Activated CD4-positive, alpha-beta T cell treated with anti-CD3 and anti-CD28 coated beads, Interleukin-2, Interleukin-4, amounts not matched to agents 100 ng/mL and 50 ng/mL, durations not matched to agents 16 hours and 8 hours (primary cell): ENCODE measurements around the gene KRT73.

Source experiments
- DNase-seq: peaks from one replicate; pipeline ENCODE4 v3.0.0-alpha.2; 2020; ENCODE audit warnings: low spot score

The KRT73 gene

GRCh38 chr12:52645120-52645761 is 26.9 kb upstream of the KRT73 start:
- DNase-seq = peak; percentile 16

- no peak for DNase-seq
These were observed 25.7 kb upstream of the KRT73 start for GRCh38 chr12:52644078-52644415.

GRCh38 chr12:52643233-52644077 is 25.1 kb upstream of the KRT73 start:
- no peak for DNase-seq

DNA sequence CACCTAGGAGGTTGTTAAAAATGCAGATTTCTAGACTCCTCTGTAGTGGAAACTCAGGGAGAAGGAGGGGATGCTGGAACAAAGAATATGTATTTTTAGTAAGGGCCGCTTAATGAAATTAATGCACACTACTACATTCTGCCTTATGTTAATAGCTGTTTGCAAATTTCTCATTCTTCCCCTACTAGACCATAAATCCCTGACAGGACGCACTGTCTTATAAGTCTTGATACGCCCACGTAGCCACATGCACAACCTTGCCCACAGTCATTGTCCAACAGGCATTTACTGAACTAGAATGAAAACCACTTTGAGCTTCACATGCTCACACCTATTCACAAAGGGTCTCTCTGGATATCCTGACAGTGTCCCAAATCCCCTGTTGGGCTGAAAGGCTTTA is 23.1 kb upstream of the KRT73 start:
- DNase-seq = no peak

DNA sequence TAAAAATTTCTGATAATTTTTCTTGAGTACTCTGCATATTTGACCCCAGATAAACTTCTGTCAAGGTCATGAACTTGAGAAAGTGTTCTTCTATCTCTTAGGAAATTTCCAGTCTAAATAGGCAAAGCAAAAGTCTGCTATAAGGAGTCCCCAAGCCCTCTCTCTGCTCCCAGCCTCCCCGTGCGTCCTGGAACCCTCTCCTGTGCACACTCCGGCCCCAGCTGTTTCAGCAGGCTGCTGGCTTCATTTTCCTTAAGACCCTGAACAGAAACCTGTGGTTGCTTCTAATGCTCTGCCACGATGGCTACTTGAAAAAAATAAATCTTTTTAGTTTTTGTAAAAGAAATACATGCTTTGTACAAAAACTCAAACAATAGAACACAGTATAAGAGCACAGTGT is 18.9 kb upstream of the KRT73 start:
- DNase-seq = no peak

DNA sequence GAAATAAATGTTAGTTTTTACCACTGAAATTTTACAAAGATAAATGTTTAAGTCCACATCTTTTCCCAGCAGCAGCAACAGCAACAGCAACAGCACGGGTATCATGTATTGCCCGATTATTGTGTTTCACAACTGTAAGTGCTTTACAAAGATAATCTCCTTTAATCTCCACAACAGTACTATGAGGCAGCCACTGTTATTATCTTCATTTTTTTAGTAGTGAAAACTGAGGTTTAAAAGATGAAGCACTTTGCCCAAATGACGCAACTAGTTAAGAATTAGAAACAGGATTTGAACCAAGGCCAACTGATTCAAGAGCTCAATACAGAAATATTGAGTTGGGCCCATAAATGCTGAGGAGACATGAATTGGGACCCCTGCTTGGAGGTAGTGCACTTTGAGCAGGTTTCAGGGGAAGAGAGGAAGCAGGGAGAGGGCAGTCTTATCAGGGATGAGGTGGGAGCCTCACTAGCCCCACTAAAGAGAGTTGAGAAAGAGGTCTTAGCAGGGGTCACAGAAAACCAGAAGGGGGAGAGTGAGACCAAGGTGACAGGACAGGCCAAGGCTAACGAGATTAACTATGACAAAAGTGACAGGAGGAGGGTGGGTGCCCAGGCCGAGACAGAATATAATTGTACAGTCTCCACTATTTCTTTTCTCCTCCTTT is 18.4 kb upstream of the KRT73 start:
- no peak for DNase-seq

- DNase-seq = no peak
These were observed 17.8 kb upstream of the KRT73 start for GRCh38 chr12:52636189-52636588.

DNA sequence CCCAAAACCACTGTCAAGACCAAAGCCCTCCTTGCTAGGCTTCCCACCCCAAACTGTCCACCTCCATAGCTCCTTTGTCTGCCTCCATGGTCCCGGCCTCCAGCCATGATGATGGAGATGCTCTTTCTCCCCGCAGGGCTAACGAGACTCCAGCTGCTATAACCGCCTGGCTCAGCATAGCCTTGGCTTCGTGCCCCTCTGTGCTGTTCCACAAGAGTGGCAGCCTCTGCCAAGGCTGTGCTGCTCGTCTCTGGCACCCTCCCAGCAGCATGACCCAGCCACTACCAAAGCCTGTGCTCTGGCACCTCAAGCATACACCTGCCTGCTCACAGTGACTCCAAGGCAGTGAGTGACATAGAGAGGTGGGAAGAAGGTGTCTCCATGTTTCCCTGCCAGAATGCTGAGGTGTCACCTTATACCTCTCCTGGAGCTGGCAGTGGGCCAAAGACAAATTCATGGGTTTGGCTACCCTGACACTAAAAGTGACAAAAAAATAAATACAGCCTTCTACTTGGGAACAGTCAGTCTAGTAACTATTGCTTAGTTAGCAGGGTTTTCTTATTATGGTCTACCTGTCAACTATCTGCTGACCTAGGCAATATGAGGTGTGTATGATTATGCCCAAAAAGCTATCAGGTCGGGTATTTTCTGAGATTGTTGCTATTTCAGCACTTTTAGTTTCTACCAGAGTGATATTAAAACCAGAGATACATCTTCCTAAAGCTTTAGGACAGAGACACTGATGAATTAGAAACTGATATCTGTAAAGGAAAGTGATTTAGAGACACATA is 16.1 kb upstream of the KRT73 start:
- DNase-seq = no peak

DNA sequence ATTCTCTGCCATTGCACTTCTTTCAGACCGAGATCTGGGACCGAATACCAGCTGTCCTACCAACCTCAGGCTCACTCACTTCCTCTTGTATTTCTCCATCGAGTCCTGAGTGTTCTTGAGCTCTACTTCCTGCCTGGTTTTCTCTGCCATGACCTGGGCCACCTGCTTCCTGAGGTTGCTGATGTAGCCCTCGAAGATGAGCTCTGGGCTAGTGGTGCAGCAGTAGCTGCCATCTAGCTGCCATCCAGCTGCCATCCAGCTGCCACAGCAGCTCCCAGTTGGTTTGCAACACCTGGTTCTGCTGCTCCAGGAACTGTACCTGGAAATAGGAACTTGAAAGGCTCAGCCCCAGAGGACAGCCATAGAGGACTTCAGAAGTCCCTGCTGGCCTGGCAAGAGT is 15.0 kb upstream of the KRT73 start:
- no peak for DNase-seq

GRCh38 chr12:52632656-52633055 is 14.3 kb upstream of the KRT73 start:
- DNase-seq = no peak

DNA sequence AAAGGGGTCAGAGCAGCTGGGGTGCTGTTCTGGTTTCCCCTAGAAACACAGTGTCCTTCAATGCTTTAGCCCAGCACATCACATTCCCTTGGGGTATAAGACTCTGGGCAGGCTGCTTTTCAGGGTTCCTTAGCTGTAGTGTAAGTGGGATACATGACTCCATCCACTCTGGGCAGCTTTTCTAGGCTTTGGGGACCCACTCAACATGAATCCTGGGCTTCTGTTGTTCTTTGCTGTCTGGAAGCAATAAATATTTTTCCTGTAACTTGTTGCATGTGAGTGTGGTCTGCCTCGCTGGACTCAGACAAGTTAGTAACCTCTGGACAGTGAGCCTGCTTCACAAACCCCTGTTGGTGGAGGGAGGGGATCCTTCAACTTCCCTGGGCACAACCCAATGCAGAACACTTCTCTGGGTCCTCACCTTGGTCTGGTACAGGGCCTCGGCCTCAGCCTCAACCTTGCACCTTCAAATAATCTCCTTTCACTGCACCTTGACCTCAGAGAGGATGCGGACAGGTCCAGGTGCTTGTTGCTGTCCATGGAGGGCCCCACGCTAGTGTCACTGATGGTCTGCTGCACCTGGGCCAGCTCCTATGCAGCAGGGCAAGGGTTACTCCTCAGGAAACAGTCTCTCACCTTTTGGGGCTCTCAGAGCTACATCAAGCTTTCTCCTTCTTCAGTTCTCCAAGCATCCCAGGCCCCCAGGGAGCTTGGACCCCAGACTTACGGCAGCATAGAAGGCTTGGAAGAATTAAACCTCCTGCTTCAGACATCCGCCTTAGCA is 13.5 kb upstream of the KRT73 start:
- DNase-seq = no peak

DNA sequence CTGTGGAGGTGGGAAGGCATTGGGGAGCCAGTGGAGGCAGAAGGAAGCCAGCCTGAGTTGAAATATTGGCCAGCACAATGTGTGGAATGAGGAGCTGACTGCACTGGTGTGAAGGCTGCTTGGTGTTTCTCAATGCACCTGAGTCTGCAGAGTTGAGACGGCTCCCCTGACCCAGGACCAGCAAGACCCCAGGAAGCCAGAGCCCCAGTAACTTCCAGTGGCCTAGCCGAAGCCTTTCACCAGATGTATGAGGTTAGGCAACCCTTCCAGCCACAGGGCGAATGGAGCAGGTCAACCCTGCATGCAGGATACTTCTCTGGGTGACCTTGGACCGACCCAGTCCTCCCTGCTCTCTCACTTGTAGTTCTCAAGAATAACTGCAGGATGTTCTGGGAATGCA is 12.9 kb upstream of the KRT73 start:
- DNase-seq = no peak

DNA sequence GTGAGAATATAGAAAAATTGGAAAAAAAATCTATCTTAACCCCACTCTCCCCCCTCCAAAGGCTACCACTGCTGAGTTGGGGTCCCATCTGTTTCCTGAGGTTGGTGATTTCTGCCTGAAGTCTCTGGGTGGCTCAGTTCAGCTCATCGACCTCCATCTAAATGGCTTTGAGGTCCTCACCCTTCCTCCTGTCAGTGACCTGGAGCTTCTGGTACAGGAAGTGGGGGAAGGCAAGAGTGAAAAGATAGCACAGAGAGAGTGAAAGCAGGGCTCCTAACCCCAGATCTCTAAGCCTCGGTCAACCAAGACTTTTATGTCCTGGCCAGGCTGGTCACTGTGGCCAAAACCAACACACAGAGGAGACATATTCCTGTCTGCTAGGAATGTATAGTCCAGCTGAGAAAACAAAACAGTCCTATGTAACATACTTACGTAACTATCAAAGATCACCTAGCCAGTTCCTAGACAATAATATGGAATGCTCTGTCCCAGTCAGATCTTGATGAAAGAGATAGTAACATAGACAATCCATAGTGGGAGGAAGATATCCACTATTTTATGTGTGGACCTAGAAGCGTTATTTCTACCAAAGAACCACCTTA is 12.3 kb upstream of the KRT73 start:
- no peak for DNase-seq

DNA sequence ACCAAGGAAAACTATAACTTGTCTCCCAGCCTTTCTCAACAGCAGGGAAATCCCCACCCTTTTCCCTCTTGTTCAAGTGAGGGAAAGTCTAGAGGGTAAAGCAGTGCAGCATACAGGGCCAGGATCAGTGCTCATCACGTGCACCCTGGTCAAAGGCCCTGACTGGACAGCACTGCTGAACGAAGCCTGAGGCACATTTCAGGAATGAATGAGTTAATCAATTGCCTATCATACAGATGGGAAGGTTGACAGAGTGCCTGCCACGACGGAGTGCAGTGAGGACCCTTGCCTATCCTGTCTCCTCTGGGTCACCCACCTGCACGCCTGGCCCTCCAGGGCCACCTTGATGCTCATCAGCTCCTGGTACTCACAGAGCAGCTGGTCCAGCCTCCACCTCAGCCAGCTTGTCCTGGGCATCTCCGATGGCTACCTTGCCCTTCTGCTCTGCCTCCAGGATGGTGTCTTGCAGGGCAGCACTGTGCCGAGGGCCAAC is 11.7 kb upstream of the KRT73 start:
- DNase-seq = no peak

GRCh38 chr12:52629281-52630007 is 11.1 kb upstream of the KRT73 start:
- no peak for DNase-seq

GRCh38 chr12:52628841-52629240 is 10.5 kb upstream of the KRT73 start:
- no peak for DNase-seq

- DNase-seq = no peak
These were observed 9.8 kb upstream of the KRT73 start for GRCh38 chr12:52628111-52628507.

DNA sequence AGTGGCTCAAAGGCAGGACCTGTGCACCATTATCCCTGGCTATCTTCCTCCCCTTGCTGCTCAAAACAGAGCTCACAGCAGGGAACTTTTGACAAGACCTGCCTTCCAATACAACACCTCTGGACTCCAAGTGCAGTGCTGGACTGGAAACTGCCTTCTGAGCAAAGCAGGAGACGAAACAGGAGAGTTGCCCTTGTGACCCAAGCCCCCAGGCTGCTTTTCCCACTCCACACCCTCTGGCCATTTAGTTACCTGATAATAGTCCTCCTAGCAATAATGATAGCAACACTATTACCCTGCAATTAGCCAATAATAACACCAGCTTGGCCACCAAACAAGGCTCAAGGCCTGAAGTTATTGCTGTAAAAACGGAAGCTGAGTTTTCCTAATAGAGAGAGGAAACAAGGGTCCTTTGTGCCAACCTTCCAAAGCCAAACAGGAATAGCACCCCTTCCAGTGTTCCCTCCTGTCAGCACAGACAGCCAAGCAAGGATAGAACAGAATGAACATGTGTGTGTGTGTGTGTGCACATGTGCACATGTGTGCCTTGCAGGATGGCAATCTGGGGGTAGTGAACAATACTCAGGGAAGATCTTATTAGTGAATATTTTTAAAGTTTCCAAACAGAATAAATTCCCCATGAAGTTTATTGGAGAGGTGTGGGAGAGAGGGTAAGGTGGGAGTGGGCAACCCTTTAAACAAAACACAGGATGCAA is 9.2 kb upstream of the KRT73 start:
- DNase-seq = no peak

DNA sequence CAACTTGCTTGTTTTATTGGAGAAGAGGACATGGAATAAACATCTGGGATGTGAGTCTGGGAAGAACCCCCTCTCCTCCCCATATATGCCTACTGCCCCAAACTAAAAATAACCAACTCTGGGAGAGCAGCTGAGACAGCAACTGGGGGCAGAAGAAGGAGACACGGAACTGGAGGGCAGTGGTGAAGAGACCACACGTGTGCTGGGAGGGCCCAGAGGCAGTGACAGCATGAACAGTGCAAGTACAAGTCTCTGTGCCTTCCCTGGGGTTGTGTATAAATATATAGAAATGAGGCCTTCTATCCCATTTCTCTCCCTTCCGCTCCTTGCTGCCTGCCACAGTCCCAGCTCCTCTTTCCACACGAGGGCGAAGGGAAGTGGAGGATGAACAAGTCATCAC is 4.0 kb upstream of the KRT73 start:
- DNase-seq = no peak

GRCh38 chr12:52618866-52619265 is 507 bp upstream of the KRT73 start:
- no peak for DNase-seq
